ENCODE data around the gene ZNF48.

The ZNF48 gene

DNA sequence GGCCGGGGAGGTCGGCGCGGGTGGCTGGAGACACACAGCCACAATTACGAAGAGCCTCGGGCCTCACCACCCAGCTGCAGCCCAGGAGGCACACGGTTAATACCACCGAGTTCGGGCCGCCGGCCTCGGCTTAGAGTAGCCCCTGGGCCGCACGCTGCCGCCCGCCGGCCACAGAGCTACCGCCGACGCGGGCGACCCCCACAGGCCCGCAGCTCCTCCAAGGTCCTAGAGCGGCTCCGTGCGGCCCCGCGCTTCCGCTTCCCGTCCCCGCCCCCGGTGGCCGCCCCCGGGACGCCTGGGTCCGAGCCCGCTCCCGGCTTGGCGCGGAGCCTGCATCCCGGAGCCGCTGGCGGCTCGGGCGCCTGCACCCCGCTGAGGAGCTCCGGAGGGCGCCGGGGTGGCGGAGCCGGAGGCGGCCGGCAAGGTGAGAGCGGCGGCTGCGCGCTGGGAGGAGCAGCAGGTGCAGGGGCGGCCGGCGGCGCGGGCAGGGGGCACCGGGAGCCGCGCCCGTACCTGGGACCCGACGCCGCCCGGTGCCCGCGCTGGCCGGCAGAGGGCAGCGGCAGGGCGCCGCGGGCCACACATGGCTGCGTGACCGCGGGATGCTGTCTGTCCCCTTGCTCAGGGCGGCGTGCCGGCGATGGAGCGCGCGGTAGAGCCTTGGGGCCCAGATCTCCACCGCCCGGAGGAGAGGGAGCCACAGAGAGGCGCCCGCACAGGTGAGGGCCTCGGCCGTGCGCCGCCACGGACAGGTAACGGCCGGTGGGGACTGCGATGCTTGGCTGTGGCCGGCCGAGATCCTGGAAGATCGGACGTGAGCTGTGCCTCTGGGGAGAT is at the start of gene ZNF48:
ZNF48 (plus strand) TSS at position 266 of the 837 bp plus-strand sequence; CDS start at position 641, 375 bp downstream.
- peak; percentile 92 for DNase-seq

- no peak for DNase-seq
These were observed 48.9 kb upstream of the ZNF48 start for GRCh38 chr16:30346286-30346685.

DNA sequence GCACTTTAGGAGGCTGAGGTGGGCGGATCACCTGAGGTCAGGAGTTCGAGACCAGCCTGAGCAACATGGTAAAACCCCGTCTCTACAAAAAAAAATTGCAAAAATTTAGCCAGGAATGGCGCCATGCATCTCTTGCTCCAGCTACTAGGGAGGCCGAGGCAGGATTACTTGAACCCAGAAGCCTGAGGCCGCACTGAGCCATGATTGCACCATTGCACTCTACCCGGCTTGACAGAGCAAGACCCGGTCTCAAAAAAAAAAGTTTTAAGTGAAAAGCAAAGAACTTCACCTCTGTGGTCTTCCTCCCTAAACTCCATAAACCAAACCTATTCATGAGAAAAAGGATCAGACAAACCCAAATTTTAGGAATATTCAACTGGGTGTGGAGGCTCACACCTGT is 47.1 kb upstream of the ZNF48 start:
- no peak for DNase-seq

GRCh38 chr16:30348929-30349328 is 46.3 kb upstream of the ZNF48 start:
- no peak for DNase-seq

GRCh38 chr16:30349675-30350074 is 45.5 kb upstream of the ZNF48 start:
- no peak for DNase-seq

GRCh38 chr16:30350134-30350871 is 44.9 kb upstream of the ZNF48 start:
- no peak for DNase-seq

DNA sequence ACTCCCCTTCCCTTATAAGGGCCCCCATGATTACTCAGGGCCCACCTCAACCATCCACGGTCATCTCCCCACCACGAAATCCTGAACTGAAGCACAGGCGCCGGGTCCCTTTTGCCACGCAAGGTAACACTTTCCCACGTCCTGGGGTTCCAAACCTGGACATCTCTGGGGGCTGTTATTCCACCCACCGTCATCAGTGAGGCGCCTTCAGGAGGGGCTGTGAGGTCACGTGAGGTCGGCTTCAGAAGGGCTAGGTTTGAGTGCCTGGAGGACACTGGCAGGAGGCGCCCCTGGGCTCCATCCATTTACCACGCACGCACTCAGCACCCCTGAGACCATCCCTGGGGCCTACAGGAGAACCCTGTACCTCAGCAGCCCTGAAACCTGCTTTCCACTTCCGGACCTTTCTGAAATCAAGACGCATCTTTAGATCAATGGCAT is 44.2 kb upstream of the ZNF48 start:
- DNase-seq, result no peak

GRCh38 chr16:30351586-30352419 is 43.4 kb upstream of the ZNF48 start:
- DNase-seq, result no peak

DNA sequence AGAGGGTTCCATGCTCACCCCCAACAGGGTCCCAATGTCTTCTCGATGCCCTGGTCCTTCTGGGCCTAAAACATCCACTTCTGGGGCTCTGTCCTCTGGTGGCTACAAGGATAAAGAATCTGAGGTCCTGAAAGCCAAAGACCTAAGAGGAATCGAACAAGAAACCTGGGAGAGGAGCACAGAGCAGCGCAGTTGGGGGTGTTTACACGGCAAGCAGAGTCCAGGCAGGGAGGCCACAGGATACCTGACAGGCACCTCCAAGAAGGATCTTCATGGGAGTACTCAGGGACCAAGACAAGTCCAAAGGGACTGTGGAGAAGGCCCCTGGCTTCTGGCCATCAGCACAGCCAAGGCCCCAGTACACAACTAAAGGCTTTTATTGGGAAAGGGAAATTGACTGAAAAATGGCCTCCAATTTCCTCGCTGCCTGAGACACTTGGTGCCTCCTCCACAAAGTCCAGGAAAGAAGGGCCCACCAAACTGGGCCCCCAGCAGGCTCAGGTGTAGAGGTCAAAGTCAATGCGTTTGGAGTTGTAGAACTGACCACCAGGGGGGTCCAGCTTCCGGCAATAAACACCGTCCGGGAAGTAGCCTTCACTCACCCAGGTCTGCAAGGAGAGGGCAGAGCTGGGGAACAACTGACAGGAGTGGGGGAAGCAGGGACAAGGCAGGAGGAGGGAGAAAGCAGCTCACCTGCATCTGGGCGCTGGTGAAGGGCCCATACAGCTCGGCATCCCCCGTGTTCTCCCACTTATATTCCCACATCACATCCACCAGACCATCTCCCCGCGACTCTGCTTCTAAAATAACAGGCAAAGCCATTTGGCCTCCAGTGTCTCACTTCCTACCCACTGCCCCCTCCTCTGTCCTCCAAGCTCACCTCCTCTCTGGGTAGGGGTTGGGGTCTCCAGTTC is 42.5 kb upstream of the ZNF48 start:
- DNase-seq, result no peak

GRCh38 chr16:30353438-30354129 is 41.6 kb upstream of the ZNF48 start:
- DNase-seq, result no peak

DNA sequence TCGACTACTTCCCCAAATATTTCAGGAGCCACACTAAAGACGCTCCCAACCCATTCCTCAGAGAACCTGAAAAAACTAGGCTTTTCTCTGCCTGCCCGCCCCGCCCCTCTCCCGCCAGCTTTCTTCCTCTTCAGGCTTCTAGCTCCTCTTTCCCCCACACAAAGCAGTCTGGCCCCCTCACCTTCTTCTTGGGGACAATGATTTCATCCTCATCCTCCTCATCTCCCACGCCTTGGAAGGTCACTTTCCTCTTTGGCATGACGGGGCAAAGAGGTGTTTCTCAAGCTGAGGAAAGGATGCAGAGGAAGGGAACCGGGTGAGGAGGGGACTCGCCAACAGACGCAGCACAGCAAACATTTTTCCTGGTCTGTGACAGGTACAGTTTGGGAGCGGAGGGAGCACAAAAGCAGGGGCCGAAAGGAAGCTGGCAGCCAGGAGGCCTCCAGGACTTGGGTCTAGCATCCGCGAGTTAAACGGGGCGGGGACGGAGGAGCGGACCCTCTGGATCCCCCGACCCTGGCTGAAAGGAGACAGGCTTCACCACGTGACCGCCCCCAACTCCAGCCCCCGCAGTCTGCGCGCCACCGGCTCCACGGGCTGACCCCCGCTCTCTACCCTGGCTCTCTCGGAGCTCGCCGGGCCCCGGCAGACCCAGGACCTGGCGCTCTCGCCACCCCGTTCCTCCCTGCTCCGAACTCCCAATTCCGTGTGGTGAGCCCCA is 40.6 kb upstream of the ZNF48 start:
- DNase-seq, result no peak

- peak; percentile 99 for DNase-seq
These were observed 39.9 kb upstream of the ZNF48 start, which contains the start of gene CD2BP2 for GRCh38 chr16:30355144-30355953. TSS of gene CD2BP2 (minus strand) at chr16:30355308. CDS start at chr16:30354681, 627 bp downstream.

DNA sequence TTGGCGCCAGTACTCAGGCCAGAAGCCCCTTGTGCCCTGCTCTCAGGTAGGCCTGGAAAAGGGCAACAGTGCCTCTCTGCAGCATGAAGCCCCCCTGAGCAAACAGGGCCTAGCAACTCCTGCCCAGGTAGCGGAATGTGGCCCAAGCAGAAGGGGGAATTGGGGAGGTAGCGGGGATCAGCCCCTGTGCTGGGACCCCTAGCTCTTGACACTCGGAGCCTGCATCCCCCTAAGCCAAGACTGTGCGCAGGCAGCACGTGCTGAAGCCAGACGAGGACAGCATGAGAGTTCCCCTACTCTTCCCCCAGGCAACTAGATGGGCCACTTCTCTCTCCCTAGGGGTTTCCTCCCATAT is 39.3 kb upstream of the ZNF48 start:
- DNase-seq, result no peak

GRCh38 chr16:30356401-30357084 is 38.7 kb upstream of the ZNF48 start:
- DNase-seq, result peak; percentile 32

GRCh38 chr16:30357085-30357714 is 38.0 kb upstream of the ZNF48 start:
- DNase-seq, result no peak

GRCh38 chr16:30357715-30358576 is 37.3 kb upstream of the ZNF48 start:
- DNase-seq, result no peak

- DNase-seq, result no peak
These were observed 36.7 kb upstream of the ZNF48 start for GRCh38 chr16:30358577-30358936.

Measured in SHP77 treated with DMSO at 0.1 percent for 48 hours (cell line).